ENCODE measurements around the gene GALNT18.

DNA sequence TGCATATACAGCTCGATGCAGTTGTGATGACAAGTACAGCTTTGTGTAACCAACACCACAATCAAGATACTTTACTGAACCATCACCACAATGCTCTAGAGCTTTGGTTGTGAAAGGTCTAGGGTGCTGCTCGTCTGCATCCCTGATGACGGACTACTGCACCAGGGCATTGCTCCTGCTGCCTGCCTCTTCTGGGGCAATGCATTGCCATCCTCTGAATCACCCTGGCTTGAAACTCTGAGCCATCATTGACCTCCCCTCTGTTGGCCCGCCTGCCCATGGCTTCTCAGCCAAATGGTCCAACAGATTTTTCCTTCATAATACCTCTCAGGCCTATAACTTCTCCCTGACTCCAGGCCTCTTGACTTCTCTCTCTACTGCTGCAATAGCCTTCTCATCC lies 191.4 kb downstream of the GALNT18 start:
- TF ChIP-seq, protein P1, sequence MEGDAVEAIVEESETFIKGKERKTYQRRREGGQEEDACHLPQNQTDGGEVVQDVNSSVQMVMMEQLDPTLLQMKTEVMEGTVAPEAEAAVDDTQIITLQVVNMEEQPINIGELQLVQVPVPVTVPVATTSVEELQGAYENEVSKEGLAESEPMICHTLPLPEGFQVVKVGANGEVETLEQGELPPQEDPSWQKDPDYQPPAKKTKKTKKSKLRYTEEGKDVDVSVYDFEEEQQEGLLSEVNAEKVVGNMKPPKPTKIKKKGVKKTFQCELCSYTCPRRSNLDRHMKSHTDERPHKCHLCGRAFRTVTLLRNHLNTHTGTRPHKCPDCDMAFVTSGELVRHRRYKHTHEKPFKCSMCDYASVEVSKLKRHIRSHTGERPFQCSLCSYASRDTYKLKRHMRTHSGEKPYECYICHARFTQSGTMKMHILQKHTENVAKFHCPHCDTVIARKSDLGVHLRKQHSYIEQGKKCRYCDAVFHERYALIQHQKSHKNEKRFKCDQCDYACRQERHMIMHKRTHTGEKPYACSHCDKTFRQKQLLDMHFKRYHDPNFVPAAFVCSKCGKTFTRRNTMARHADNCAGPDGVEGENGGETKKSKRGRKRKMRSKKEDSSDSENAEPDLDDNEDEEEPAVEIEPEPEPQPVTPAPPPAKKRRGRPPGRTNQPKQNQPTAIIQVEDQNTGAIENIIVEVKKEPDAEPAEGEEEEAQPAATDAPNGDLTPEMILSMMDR (conservative IDR thresholded peaks at IDR 0.05): no peak
- TF ChIP-seq EZH2 (IDR thresholded peaks at IDR 0.05; ENCODE audit: low read depth): no peak
